Measurements from ENCODE around the gene LLGL2.

- TF ChIP-seq POLR2A (IDR thresholded peaks at IDR 0.05), result no peak
- TF ChIP-seq, protein P1, sequence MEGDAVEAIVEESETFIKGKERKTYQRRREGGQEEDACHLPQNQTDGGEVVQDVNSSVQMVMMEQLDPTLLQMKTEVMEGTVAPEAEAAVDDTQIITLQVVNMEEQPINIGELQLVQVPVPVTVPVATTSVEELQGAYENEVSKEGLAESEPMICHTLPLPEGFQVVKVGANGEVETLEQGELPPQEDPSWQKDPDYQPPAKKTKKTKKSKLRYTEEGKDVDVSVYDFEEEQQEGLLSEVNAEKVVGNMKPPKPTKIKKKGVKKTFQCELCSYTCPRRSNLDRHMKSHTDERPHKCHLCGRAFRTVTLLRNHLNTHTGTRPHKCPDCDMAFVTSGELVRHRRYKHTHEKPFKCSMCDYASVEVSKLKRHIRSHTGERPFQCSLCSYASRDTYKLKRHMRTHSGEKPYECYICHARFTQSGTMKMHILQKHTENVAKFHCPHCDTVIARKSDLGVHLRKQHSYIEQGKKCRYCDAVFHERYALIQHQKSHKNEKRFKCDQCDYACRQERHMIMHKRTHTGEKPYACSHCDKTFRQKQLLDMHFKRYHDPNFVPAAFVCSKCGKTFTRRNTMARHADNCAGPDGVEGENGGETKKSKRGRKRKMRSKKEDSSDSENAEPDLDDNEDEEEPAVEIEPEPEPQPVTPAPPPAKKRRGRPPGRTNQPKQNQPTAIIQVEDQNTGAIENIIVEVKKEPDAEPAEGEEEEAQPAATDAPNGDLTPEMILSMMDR (IDR thresholded peaks at IDR 0.05), result no peak
Measured at GRCh38 chr17:75516619-75517296, 8.7 kb upstream of the LLGL2 start.
